B cell (primary cell): ENCODE measurements around the gene AGRN. TPM values are rescaled to one million over a fixed set of nuclear protein-coding genes. Genes with fewer than 3 reads are reported as not detected.

Experiments
- ATAC-seq: fragments of 200-7000 bp; cut with Tn5 transposase; one replicate; pipeline ENCODE4 v1.10.0; 2021; ENCODE audit warnings: low read depth, mild to moderate bottlenecking, moderate number of reproducible peaks, moderate library complexity
- CTCF ChIA-PET: fragments of 350-600 bp; sonication (Branson Sonifier 250); formaldehyde crosslinking; loops from one replicate; lab custom pipeline; 2021; ENCODE audit warnings: antibody characterized with exemption, inconsistent platforms; lab: Charles Lee
- POLR2A ChIA-PET: fragments of 350-600 bp; sonication (Branson Sonifier 250); formaldehyde crosslinking; loops from one replicate; lab custom pipeline; 2021; ENCODE audit warnings: antibody characterized with exemption; lab: Charles Lee
- DNase-seq: peaks from one replicate; pipeline ENCODE4 v3.0.0; 2013
- H2AFZ ChIP-seq: 2 replicates; pipeline ENCODE4 v1.6.1; 2012; ENCODE audit warnings: mild to moderate bottlenecking, low read depth, low read length; ENCODE audit not compliant: insufficient read depth, poor library complexity, severe bottlenecking
- H3K27ac ChIP-seq, 2 donors: 1 replicate in 1 of 2; 2 replicates in 1 of 2; pipeline ENCODE4 v1.5.1; 2012 to 2013; ENCODE audit warnings: low read length in 2 of 2, mild to moderate bottlenecking in 2 of 2, moderate library complexity in 1 of 2
- H3K27me3 ChIP-seq, 4 experiments: fragments of 200-600 bp in 1 of 4; sonication (generic) in 1 of 4; replicated peaks in 1 of 4; 1 replicate in 2 of 4; 2 replicates in 2 of 4; pipeline versions ENCODE4 v1.6.1 to v1.7.0; 2013 to 2016; ENCODE audit warnings: low read length in 3 of 4, mild to moderate bottlenecking in 2 of 4, mixed read lengths in 1 of 4, moderate library complexity in 1 of 4; ENCODE audit not compliant: insufficient read depth in 4 of 4, control insufficient read depth in 3 of 4; ENCODE audit errors: control extremely low read depth in 1 of 4
- H3K36me3 ChIP-seq, 2 experiments: replicated peaks in 1 of 2; 1 replicate in 1 of 2; 2 replicates in 1 of 2; pipeline versions ENCODE4 v1.6.1 to v1.7.1; 2013; ENCODE audit warnings: low read length in 1 of 2; ENCODE audit not compliant: insufficient read depth in 2 of 2, control insufficient read depth in 1 of 2; ENCODE audit errors: control extremely low read depth in 1 of 2, extremely low read depth in 1 of 2
- H3K4me1 ChIP-seq, 2 donors: fragments of 200-600 bp in 1 of 2; sonication (generic) in 1 of 2; 1 replicate in 1 of 2; 2 replicates in 1 of 2; pipeline versions ENCODE4 v1.5.1 to v1.6.1; 2013 to 2017; ENCODE audit warnings: low read length in 2 of 2; ENCODE audit not compliant: control insufficient read depth in 2 of 2, insufficient read depth in 2 of 2
- H3K4me2 ChIP-seq: replicated peaks from 2 replicates; pipeline ENCODE3; 2012; ENCODE audit warnings: mild to moderate bottlenecking, low read depth, low read length; ENCODE audit not compliant: poor library complexity, severe bottlenecking
- H3K4me3 ChIP-seq, 5 experiments: fragments of 200-600 bp in 1 of 5; sonication (generic) in 1 of 5; 1 replicate in 3 of 5; 2 replicates in 2 of 5; pipeline versions ENCODE4 v1.5.1 to v1.7.0; 2011 to 2016; ENCODE audit warnings: low read length in 4 of 5, mild to moderate bottlenecking in 4 of 5, low read depth in 2 of 5, control low read depth in 1 of 5, moderate library complexity in 1 of 5; ENCODE audit not compliant: insufficient read depth in 1 of 5; ENCODE audit errors: control extremely low read depth in 1 of 5, extremely low read depth in 1 of 5
- H3K79me2 ChIP-seq: fragments of 200-600 bp; sonication (generic); one replicate; pipeline ENCODE4 v1.6.0; 2016; ENCODE audit warnings: low read length; ENCODE audit not compliant: control insufficient read depth, insufficient read depth
- H3K9ac ChIP-seq: fragments of 200-600 bp; sonication (generic); 2 replicates; pipeline ENCODE4 v1.6.1; 2017; ENCODE audit warnings: mild to moderate bottlenecking, low read length, moderate library complexity
- H3K9me3 ChIP-seq, 3 donors: one replicate each; pipeline versions ENCODE4 v1.6.1 to v1.7.1; 2013; ENCODE audit warnings: low read length in 2 of 3; ENCODE audit not compliant: control insufficient read depth in 2 of 3, insufficient read depth in 1 of 3; ENCODE audit errors: control extremely low read depth in 1 of 3
- H4K20me1 ChIP-seq: 2 replicates; pipeline ENCODE4 v1.6.0; 2012; ENCODE audit warnings: mild to moderate bottlenecking, low read length; ENCODE audit not compliant: insufficient read depth, control insufficient read depth, poor library complexity, severe bottlenecking
- H3K27ac Mint-ChIP-seq: one replicate; pipeline ENCODE4 v1.8.0; 2021; ENCODE audit warnings: mixed read lengths
- H3K27me3 Mint-ChIP-seq: one replicate; pipeline ENCODE4 v1.8.0; 2021; ENCODE audit warnings: mixed read lengths
- H3K4me1 Mint-ChIP-seq: one replicate; pipeline ENCODE4 v1.8.0; 2021; ENCODE audit warnings: mixed read lengths
- H3K4me3 Mint-ChIP-seq: one replicate; pipeline ENCODE4 v1.8.0; 2021; ENCODE audit warnings: mixed read lengths
- H3K9me3 Mint-ChIP-seq: one replicate; pipeline ENCODE4 v1.8.0; 2022; ENCODE audit warnings: mixed read lengths; ENCODE audit not compliant: insufficient read depth
- CTCF ChIP-seq: fragments of 200-600 bp; IDR thresholded peaks from one replicate; pipeline ENCODE4 v1.8.0; 2022; ENCODE audit warnings: antibody characterized with exemption, mild to moderate bottlenecking
- EZH2 ChIP-seq: IDR thresholded peaks from 2 replicates; pipeline ENCODE4 v1.6.1; 2012; ENCODE audit warnings: borderline replicate concordance, low read depth, mild to moderate bottlenecking, moderate library complexity, low read length; ENCODE audit not compliant: insufficient read depth, poor library complexity, severe bottlenecking
- WGBS: methylation state at CpG from one replicate; pipeline ENCODE4 v1.1.5; 2013; ENCODE audit warnings: missing lambda C conversion rate; ENCODE audit not compliant: insufficient coverage; 5-methylcytosine and 5-hydroxymethylcytosine counted together
- intact Hi-C: fragments of 100-400 bp; cut with micrococcal nuclease; formaldehyde crosslinking; loops from one replicate; pipeline ENCODE4 v1.10.0; 2022
- polyA plus RNA-seq: library from polyadenylated mRNA; depleted of rRNA; stranded (reverse); fragments of >200 nt; gene quantifications from 2 replicates; pipeline ENCODE4 v1.2.3, GENCODE V29; 2012
- total RNA-seq, 2 donors: library from RNA; stranded (reverse); fragments of 120-200 nt in 1 of 2; gene quantifications; 1 replicate in 1 of 2; 2 replicates in 1 of 2; pipeline versions ENCODE4 v1.2.3 to v1.2.4, GENCODE V29; 2013 to 2022

The AGRN gene
- total and polyA plus RNA-seq, 2 donors (not counting 1 experiment from before 2014, with no cell fraction given): 7.3 to 31.3 TPM

GRCh38 chr1:1088801-1089680 lies 69.1 kb downstream of the AGRN start:
- Histone ChIP-seq H3K36me3 (no peaks in the 10 kb centered on the region), H3K4me2 (no peak overlapping the region), H4K20me1 (no peaks in the 10 kb centered on the region), H3K27me3 (no peaks in the 10 kb centered on the region), H3K9me3 (no peaks in the 10 kb centered on the region), H3K4me3 (no peak overlapping the region), H3K27ac (no peak overlapping the region), H3K4me1 (peaks cover 0 to 7% of the 10 kb centered on the region in 2 donors), H3K9ac (no peak overlapping the region), H3K79me2 (no peaks in the 10 kb centered on the region), H2AFZ (no peak overlapping the region)
- peaks cover 5% of the 10 kb centered on the region for H3K4me1 Mint-ChIP-seq
- POLR2A ChIA-PET: no interaction called here
- ATAC-seq: no peak
- no peak for TF ChIP-seq EZH2
- TF ChIP-seq CTCF: no peak
- no peaks in the 10 kb centered on the region for H3K27me3 Mint-ChIP-seq
- 96% methylated on average over 46 of the region's 46 CpGs for WGBS
- CTCF ChIA-PET: no interaction called here
- intact Hi-C loops: no loop called here
- H3K27ac Mint-ChIP-seq: no peak overlapping the region
- H3K4me3 Mint-ChIP-seq: no peak overlapping the region
- DNase-seq: no peak
- H3K9me3 Mint-ChIP-seq: no peaks in the 10 kb centered on the region

- H2AFZ ChIP-seq: no peak overlapping the region
- H3K4me1 ChIP-seq: peaks cover 0 to 7% of the 10 kb centered on the region in 2 donors
- Mint-ChIP-seq H3K4me3 (no peak overlapping the region), H3K4me1 (peaks cover 5% of the 10 kb centered on the region), H3K9me3 (no peaks in the 10 kb centered on the region), H3K27ac (no peak overlapping the region), H3K27me3 (no peaks in the 10 kb centered on the region)
- no peak overlapping the region for H3K4me3 ChIP-seq
- no peaks in the 10 kb centered on the region for H3K9me3 ChIP-seq
- POLR2A ChIA-PET: no interaction called here
- no peak for TF ChIP-seq EZH2
- no peak for TF ChIP-seq CTCF
- no peaks in the 10 kb centered on the region for H3K27me3 ChIP-seq
- H3K36me3 ChIP-seq: no peaks in the 10 kb centered on the region
- intact Hi-C loops: no loop called here
- no peak for DNase-seq
- no peak for ATAC-seq
- CTCF ChIA-PET: interaction anchor here (0.8 kb wide), 1 partner anchor 32 kb away, joined by 3 read pairs; no protein-coding TSS in a partner anchor
- 96% methylated on average over 22 of the region's 22 CpGs for WGBS
- H3K27ac ChIP-seq: no peak overlapping the region
- H3K9ac ChIP-seq: no peak overlapping the region
- H3K79me2 ChIP-seq: no peaks in the 10 kb centered on the region
- H3K4me2 ChIP-seq: no peak overlapping the region
- no peaks in the 10 kb centered on the region for H4K20me1 ChIP-seq
Observed at GRCh38 chr1:1089731-1090423, 70.0 kb downstream of the AGRN start.
